OCI-LY1 (cell line): ENCODE measurements around the gene CHCHD1.

Source experiments
- H2AFZ ChIP-seq: fragments of 200-600 bp; sonication (generic), shearing (Covaris generic); 2 replicates; pipeline ENCODE4 v1.6.0; 2014; ENCODE audit warnings: antibody characterized with exemption, mild to moderate bottlenecking, low read length
- H3F3A ChIP-seq: fragments of 200-600 bp; sonication (generic), shearing (Covaris generic); 2 replicates; pipeline ENCODE4 v1.6.0; 2014; ENCODE audit warnings: mild to moderate bottlenecking, antibody characterized with exemption, low read length, moderate library complexity; ENCODE audit not compliant: insufficient read depth
- H3K27ac ChIP-seq: fragments of 200-600 bp; sonication (generic); 2 replicates; pipeline ENCODE4 v1.5.1; 2014; ENCODE audit warnings: low read length, mixed run types, mild to moderate bottlenecking, low read depth; ENCODE audit not compliant: poor library complexity, severe bottlenecking
- H3K27me3 ChIP-seq: fragments of 200-600 bp; sonication (generic); 2 replicates; pipeline ENCODE4 v1.6.0; 2014; ENCODE audit warnings: antibody characterized with exemption, mild to moderate bottlenecking, low read length, moderate library complexity; ENCODE audit not compliant: insufficient read depth
- H3K36me3 ChIP-seq: fragments of 200-600 bp; sonication (generic); 2 replicates; pipeline ENCODE4 v1.6.1; 2014; ENCODE audit warnings: mild to moderate bottlenecking, antibody characterized with exemption, low read length, moderate library complexity, mixed read lengths; ENCODE audit not compliant: insufficient read depth
- H3K4me1 ChIP-seq: fragments of 200-600 bp; sonication (generic); 2 replicates; pipeline ENCODE4 v1.5.1; 2014; ENCODE audit warnings: mild to moderate bottlenecking, low read length, moderate library complexity; ENCODE audit not compliant: insufficient read depth, severe bottlenecking
- H3K4me2 ChIP-seq: fragments of 200-600 bp; sonication (generic), shearing (Covaris generic); 2 replicates; pipeline ENCODE4 v1.6.1; 2014; ENCODE audit warnings: low read length
- H3K4me3 ChIP-seq: fragments of 200-600 bp; sonication (generic); 2 replicates; pipeline ENCODE4 v1.5.1; 2014; ENCODE audit warnings: low read length, low read depth, mild to moderate bottlenecking, mixed read lengths; ENCODE audit not compliant: poor library complexity, severe bottlenecking
- H3K79me2 ChIP-seq: fragments of 200-600 bp; shearing (Covaris generic); 2 replicates; pipeline ENCODE4 v1.6.1; 2016; ENCODE audit warnings: mixed run types, low read length, mixed read lengths; ENCODE audit not compliant: insufficient read depth
- H3K9ac ChIP-seq: fragments of 200-600 bp; sonication (generic), shearing (Covaris generic); 2 replicates; pipeline ENCODE4 v1.6.1; 2014; ENCODE audit warnings: mild to moderate bottlenecking, low read length, mixed read lengths
- H3K9me2 ChIP-seq: fragments of 200-600 bp; sonication (generic), shearing (Covaris generic); 2 replicates; pipeline ENCODE4 v1.6.1; 2014; ENCODE audit warnings: low read depth, mild to moderate bottlenecking, low read length, mixed read lengths
- H3K9me3 ChIP-seq: fragments of 200-600 bp; shearing (Covaris generic); 2 replicates; pipeline ENCODE4 v1.6.1; 2014; ENCODE audit warnings: low read length, mixed read lengths
- H4K20me1 ChIP-seq: fragments of 200-600 bp; sonication (generic), shearing (Covaris generic); 2 replicates; pipeline ENCODE4 v1.6.0; 2016; ENCODE audit warnings: mild to moderate bottlenecking, low read length; ENCODE audit not compliant: insufficient read depth
- CTCF ChIP-seq: fragments of 200-600 bp; sonication (generic), shearing (Covaris generic); IDR thresholded peaks from 2 replicates; pipeline ENCODE4 v1.5.1; 2017; ENCODE audit warnings: mild to moderate bottlenecking, antibody characterized with exemption, low read length, moderate library complexity, mixed read lengths
- EZH2 ChIP-seq: fragments of 200-600 bp; sonication (generic), shearing (Covaris generic); IDR thresholded peaks from 2 replicates; pipeline ENCODE4 v1.8.0; 2017; ENCODE audit warnings: borderline replicate concordance, mixed run types, mild to moderate bottlenecking, antibody characterized with exemption, low read length, moderate library complexity, mixed read lengths

Gene CHCHD1

GRCh38 chr10:73780301-73780700, 1.5 kb upstream of the CHCHD1 start:
- Histone ChIP-seq H3K27ac (peak overlapping the region; percentile 74), H3K4me2 (peak overlapping the region; percentile 98), H3K79me2 (peaks cover 37% of the 10 kb centered on the region), H4K20me1 (no peaks in the 10 kb centered on the region), H3K4me3 (peak overlapping the region; percentile 82), H3K4me1 (peaks cover 50% of the 10 kb centered on the region), H2AFZ (no peak overlapping the region), H3F3A (0 out of 2 replicates have a peak, but pooled peaks cover 4% of the 10 kb centered on the region), H3K27me3 (no peaks in the 10 kb centered on the region), H3K9me2 (no peaks in the 10 kb centered on the region), H3K9me3 (no peaks in the 10 kb centered on the region), H3K9ac (peak overlapping the region; percentile 79; the same call in 1 of the 2 replicates), H3K36me3 (peaks cover 37% of the 10 kb centered on the region; the same call in 1 of the 2 replicates)
- TF ChIP-seq CTCF (no peak), EZH2 (no peak)

- Histone ChIP-seq H3K36me3 (peaks cover 30% of the 10 kb centered on the region; the same call in 1 of the 2 replicates), H3K4me3 (peak overlapping the region; percentile 82), H3K4me1 (peaks cover 44% of the 10 kb centered on the region), H3F3A (0 out of 2 replicates have a peak, but pooled peaks cover 4% of the 10 kb centered on the region), H3K79me2 (peaks cover 31% of the 10 kb centered on the region), H3K9ac (peak overlapping the region; percentile 79), H3K9me2 (no peaks in the 10 kb centered on the region), H3K4me2 (peak overlapping the region; percentile 98), H3K9me3 (no peaks in the 10 kb centered on the region), H3K27ac (peak overlapping the region; percentile 74), H4K20me1 (no peaks in the 10 kb centered on the region), H2AFZ (no peak overlapping the region), H3K27me3 (no peaks in the 10 kb centered on the region)
- TF ChIP-seq CTCF (no peak), EZH2 (no peak)
These were observed 882 bp upstream of the CHCHD1 start for GRCh38 chr10:73780966-73781365.

- peak overlapping the region; percentile 82 for H3K4me3 ChIP-seq
- peaks cover 50% of the 10 kb centered on the region for H3K4me1 ChIP-seq
- no peaks in the 10 kb centered on the region for H3K9me3 ChIP-seq
- 0 out of 2 replicates have a peak, but pooled peaks cover 4% of the 10 kb centered on the region for H3F3A ChIP-seq
- H3K79me2 ChIP-seq, result peaks cover 34% of the 10 kb centered on the region
- TF ChIP-seq EZH2 (no peak), CTCF (no peak)
- peak overlapping the region; percentile 98 for H3K4me2 ChIP-seq
- peak overlapping the region; percentile 74 for H3K27ac ChIP-seq
- peaks cover 30% of the 10 kb centered on the region; the same call in 1 of the 2 replicates for H3K36me3 ChIP-seq
- no peak overlapping the region for H2AFZ ChIP-seq
- H3K9me2 ChIP-seq, result no peaks in the 10 kb centered on the region
- H3K9ac ChIP-seq, result peak overlapping the region; percentile 79
- H3K27me3 ChIP-seq, result no peaks in the 10 kb centered on the region
- no peaks in the 10 kb centered on the region for H4K20me1 ChIP-seq
These were observed 335 bp upstream of the CHCHD1 start for GRCh38 chr10:73781548-73781878.
